Measurements from ENCODE around the gene MYL10.

MYL10 gene

DNA sequence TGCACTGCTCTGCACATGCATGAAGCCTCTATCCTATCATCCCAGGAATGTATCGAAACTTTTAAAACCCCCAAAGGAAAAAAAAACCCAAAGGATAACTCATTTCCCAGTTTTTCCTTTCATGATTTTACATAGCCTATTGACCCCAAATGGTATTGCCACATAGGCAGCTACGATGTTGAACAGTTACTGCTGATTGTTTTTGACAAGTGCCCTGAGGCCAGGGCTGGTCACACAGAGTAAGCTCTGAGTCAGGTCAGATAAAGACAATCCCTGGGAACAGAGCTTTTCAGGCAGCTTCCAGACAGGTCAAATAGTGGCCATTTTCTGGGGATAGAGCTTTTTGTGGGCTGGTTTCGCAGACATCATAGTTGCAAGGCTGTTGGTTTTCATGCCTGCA lies 52.1 kb downstream of the MYL10 start:
- Histone ChIP-seq H2BK5ac (ENCODE audit: low read depth, low read length, poor library complexity, severe bottlenecking) (no peak overlapping the region), H2AFZ (ENCODE audit: low read depth, low read length) (no peak overlapping the region), H3K27me3 (ENCODE audit: control insufficient read depth in 1 of 2, insufficient read depth in 1 of 2, low read length in 2 of 2) (peaks cover 0 to 24% of the 10 kb centered on the region in 2 experiments), H2BK120ac (ENCODE audit: low read depth, low read length) (no peak overlapping the region), H3K23ac (ENCODE audit: low read length in 2 of 2) (no peak overlapping the region), H3K18ac (ENCODE audit: low read depth in 1 of 2, low read length in 2 of 2) (no peak overlapping the region), H3K4me2 (ENCODE audit: low read length, poor library complexity, severe bottlenecking) (no peak overlapping the region), H3K4me1 (ENCODE audit: control insufficient read depth, insufficient read depth, low read depth, low read length) (no peaks in the 10 kb centered on the region), H4K8ac (ENCODE audit: low read length) (no peak overlapping the region), H3K9me3 (ENCODE audit: control insufficient read depth, low read length) (peaks cover 18% of the 10 kb centered on the region), H2BK15ac (ENCODE audit: low read depth, poor library complexity, severe bottlenecking) (no peak overlapping the region), H2BK12ac (ENCODE audit: low read length in 2 of 2) (no peak overlapping the region), H2AK5ac (ENCODE audit: low read length, severe bottlenecking) (no peak overlapping the region), H3K4me3 (ENCODE audit: insufficient read depth in 1 of 2, low read depth in 1 of 2, low read length in 2 of 2) (no peak overlapping the region), H3K4ac (ENCODE audit: low read depth in 1 of 2, low read length in 2 of 2) (no peak overlapping the region), H3K36me3 (ENCODE audit: control insufficient read depth in 1 of 2, insufficient read depth in 2 of 2, low read depth in 1 of 2, low read length in 2 of 2) (no peaks in the 10 kb centered on the region), H3K14ac (ENCODE audit: low read length in 2 of 2) (no peak overlapping the region), H4K91ac (ENCODE audit: low read length) (no peak overlapping the region), H3K79me1 (replicated peaks; ENCODE audit: low read length, poor library complexity, severe bottlenecking) (no peaks in the 10 kb centered on the region), H3K9ac (ENCODE audit: low read length) (no peak overlapping the region), H3K27ac (ENCODE audit: low read length, poor library complexity, severe bottlenecking) (no peak overlapping the region)
- WGBS, result 82% methylated on average over 3 of the region's 3 CpGs
- DNase-seq, result no peak

DNA sequence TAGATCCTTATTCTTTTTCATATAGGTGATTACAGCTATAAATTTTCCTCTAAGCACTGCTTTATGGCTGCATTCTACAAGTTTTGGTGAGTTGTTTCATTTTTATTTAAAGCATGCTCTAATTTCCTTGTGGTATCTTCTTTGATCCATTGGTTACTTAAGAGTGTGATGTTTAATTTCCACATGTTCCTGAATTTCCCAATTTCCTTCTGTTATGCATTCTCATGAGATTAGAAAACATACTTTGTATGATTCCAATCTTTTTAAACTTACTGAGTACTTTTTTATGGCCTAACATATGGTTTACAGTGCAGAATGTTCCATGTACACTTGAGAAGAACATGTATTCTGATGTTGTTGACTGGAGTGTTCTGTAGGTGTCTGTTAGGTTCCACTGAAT lies 53.4 kb downstream of the MYL10 start:
- Histone ChIP-seq H3K4me2 (ENCODE audit: low read length, poor library complexity, severe bottlenecking) (no peak overlapping the region), H4K8ac (ENCODE audit: low read length) (no peak overlapping the region), H2BK5ac (ENCODE audit: low read depth, low read length, poor library complexity, severe bottlenecking) (no peak overlapping the region), H3K27me3 (ENCODE audit: control insufficient read depth in 1 of 2, insufficient read depth in 1 of 2, low read length in 2 of 2) (peaks cover 0 to 23% of the 10 kb centered on the region in 2 experiments), H4K91ac (ENCODE audit: low read length) (no peak overlapping the region), H2BK12ac (ENCODE audit: low read length in 2 of 2) (no peak overlapping the region), H3K9ac (ENCODE audit: low read length) (peak overlapping the region; percentile 82), H3K18ac (ENCODE audit: low read depth in 1 of 2, low read length in 2 of 2) (no peak overlapping the region), H3K4me1 (ENCODE audit: control insufficient read depth, insufficient read depth, low read depth, low read length) (no peaks in the 10 kb centered on the region), H2BK120ac (ENCODE audit: low read depth, low read length) (no peak overlapping the region), H3K4ac (ENCODE audit: low read depth in 1 of 2, low read length in 2 of 2) (no peak overlapping the region), H3K23ac (ENCODE audit: low read length in 2 of 2) (no peak overlapping the region), H2BK15ac (ENCODE audit: low read depth, poor library complexity, severe bottlenecking) (no peak overlapping the region), H3K36me3 (ENCODE audit: control insufficient read depth in 1 of 2, insufficient read depth in 2 of 2, low read depth in 1 of 2, low read length in 2 of 2) (no peaks in the 10 kb centered on the region), H3K14ac (ENCODE audit: low read length in 2 of 2) (no peak overlapping the region), H2AK5ac (ENCODE audit: low read length, severe bottlenecking) (no peak overlapping the region), H3K79me1 (replicated peaks; ENCODE audit: low read length, poor library complexity, severe bottlenecking) (no peaks in the 10 kb centered on the region), H3K27ac (ENCODE audit: low read length, poor library complexity, severe bottlenecking) (peak overlapping the region; percentile 64), H2AFZ (ENCODE audit: low read depth, low read length) (no peak overlapping the region), H3K9me3 (ENCODE audit: control insufficient read depth, low read length) (peaks cover 26% of the 10 kb centered on the region), H3K4me3 (ENCODE audit: insufficient read depth in 1 of 2, low read depth in 1 of 2, low read length in 2 of 2) (no peak overlapping the region)
- peak; percentile 45 for DNase-seq

DNA sequence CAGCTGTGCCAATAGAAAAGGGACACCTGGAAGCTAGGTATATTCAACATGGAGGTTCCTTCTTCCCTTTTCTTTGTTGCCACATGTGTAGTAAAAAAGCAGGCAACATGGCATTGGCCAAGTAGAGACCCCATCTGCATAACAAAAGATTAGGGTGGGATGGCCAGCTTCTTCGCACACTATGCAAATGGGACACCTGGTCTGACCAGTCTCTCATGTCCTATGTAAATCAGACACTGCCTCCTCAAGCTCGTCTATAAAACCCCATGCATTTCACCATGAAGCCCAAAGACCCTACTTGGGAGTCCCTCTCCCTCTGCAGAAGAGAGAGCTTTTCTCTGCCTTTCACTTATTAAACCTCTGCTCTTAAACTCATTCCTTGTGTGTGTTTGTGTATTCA lies 53.9 kb downstream of the MYL10 start:
- Histone ChIP-seq H3K9me3 (ENCODE audit: control insufficient read depth, low read length) (peaks cover 30% of the 10 kb centered on the region), H3K9ac (ENCODE audit: low read length) (peak overlapping the region; percentile 82), H2BK5ac (ENCODE audit: low read depth, low read length, poor library complexity, severe bottlenecking) (no peak overlapping the region), H4K8ac (ENCODE audit: low read length) (no peak overlapping the region), H3K27ac (ENCODE audit: low read length, poor library complexity, severe bottlenecking) (no peak overlapping the region), H2BK120ac (ENCODE audit: low read depth, low read length) (no peak overlapping the region), H3K4ac (ENCODE audit: low read depth in 1 of 2, low read length in 2 of 2) (no peak overlapping the region), H2AFZ (ENCODE audit: low read depth, low read length) (no peak overlapping the region), H3K4me1 (ENCODE audit: control insufficient read depth, insufficient read depth, low read depth, low read length) (no peaks in the 10 kb centered on the region), H3K4me3 (ENCODE audit: insufficient read depth in 1 of 2, low read depth in 1 of 2, low read length in 2 of 2) (no peak overlapping the region), H2BK12ac (ENCODE audit: low read length in 2 of 2) (no peak overlapping the region), H3K14ac (ENCODE audit: low read length in 2 of 2) (no peak overlapping the region), H3K27me3 (ENCODE audit: control insufficient read depth in 1 of 2, insufficient read depth in 1 of 2, low read length in 2 of 2) (peaks cover 0 to 17% of the 10 kb centered on the region in 2 experiments), H4K91ac (ENCODE audit: low read length) (no peak overlapping the region), H3K18ac (ENCODE audit: low read depth in 1 of 2, low read length in 2 of 2) (no peak overlapping the region), H3K79me1 (replicated peaks; ENCODE audit: low read length, poor library complexity, severe bottlenecking) (no peaks in the 10 kb centered on the region), H3K36me3 (ENCODE audit: control insufficient read depth in 1 of 2, insufficient read depth in 2 of 2, low read depth in 1 of 2, low read length in 2 of 2) (no peaks in the 10 kb centered on the region), H2BK15ac (ENCODE audit: low read depth, poor library complexity, severe bottlenecking) (no peak overlapping the region), H3K23ac (ENCODE audit: low read length in 2 of 2) (no peak overlapping the region), H2AK5ac (ENCODE audit: low read length, severe bottlenecking) (no peak overlapping the region), H3K4me2 (ENCODE audit: low read length, poor library complexity, severe bottlenecking) (no peak overlapping the region)
- WGBS, result 45% methylated on average over 2 of the region's 2 CpGs
- no peak for DNase-seq

DNA sequence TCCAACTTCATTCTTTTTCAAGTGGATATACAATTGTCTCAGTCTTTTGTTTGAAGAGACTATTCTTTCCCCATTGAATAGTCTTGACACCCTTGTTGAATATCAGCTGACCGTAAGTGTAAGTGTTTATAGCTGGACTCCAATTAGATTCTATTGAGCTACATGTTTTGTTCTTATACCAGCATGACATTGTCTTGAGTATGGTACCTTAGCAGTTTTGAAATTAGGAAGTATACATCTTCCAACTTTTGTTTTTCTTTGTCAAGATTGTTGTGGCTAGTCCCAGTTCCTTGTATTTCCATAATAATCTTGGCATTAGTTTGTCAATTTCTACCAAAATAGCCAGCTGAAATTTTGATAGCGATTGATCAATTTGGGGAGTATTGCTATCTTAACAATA lies 56.9 kb downstream of the MYL10 start:
- H3K9me3 ChIP-seq (ENCODE audit: control insufficient read depth, low read length), result peaks cover 29% of the 10 kb centered on the region
- no CpG with 5 or more reads among the region's 2 CpGs for WGBS
- H2BK120ac ChIP-seq (ENCODE audit: low read depth, low read length), result no peak overlapping the region
- no peak overlapping the region for H2AFZ ChIP-seq (ENCODE audit: low read depth, low read length)
- no peaks in the 10 kb centered on the region for H3K4me1 ChIP-seq (ENCODE audit: control insufficient read depth, insufficient read depth, low read depth, low read length)
- no peak overlapping the region for H3K23ac ChIP-seq (ENCODE audit: low read length in 2 of 2)
- H2BK15ac ChIP-seq (ENCODE audit: low read depth, poor library complexity, severe bottlenecking), result no peak overlapping the region
- H2AK5ac ChIP-seq (ENCODE audit: low read length, severe bottlenecking), result no peak overlapping the region
- H3K4ac ChIP-seq (ENCODE audit: low read depth in 1 of 2, low read length in 2 of 2), result no peak overlapping the region
- H3K4me2 ChIP-seq (ENCODE audit: low read length, poor library complexity, severe bottlenecking), result no peak overlapping the region
- H4K91ac ChIP-seq (ENCODE audit: low read length), result no peak overlapping the region
- no peak overlapping the region for H3K18ac ChIP-seq (ENCODE audit: low read depth in 1 of 2, low read length in 2 of 2)
- no peak overlapping the region for H2BK5ac ChIP-seq (ENCODE audit: low read depth, low read length, poor library complexity, severe bottlenecking)
- no peak overlapping the region for H4K8ac ChIP-seq (ENCODE audit: low read length)
- H3K79me1 ChIP-seq (replicated peaks; ENCODE audit: low read length, poor library complexity, severe bottlenecking), result no peaks in the 10 kb centered on the region
- H2BK12ac ChIP-seq (ENCODE audit: low read length in 2 of 2), result no peak overlapping the region
- no peak overlapping the region for H3K14ac ChIP-seq (ENCODE audit: low read length in 2 of 2)
- H3K27me3 ChIP-seq (ENCODE audit: control insufficient read depth in 1 of 2, insufficient read depth in 1 of 2, low read length in 2 of 2), result peaks cover 0 to 15% of the 10 kb centered on the region in 2 experiments
- H3K27ac ChIP-seq (ENCODE audit: low read length, poor library complexity, severe bottlenecking), result no peak overlapping the region
- DNase-seq, result no peak
- no peaks in the 10 kb centered on the region for H3K36me3 ChIP-seq (ENCODE audit: control insufficient read depth in 1 of 2, insufficient read depth in 2 of 2, low read depth in 1 of 2, low read length in 2 of 2)
- H3K9ac ChIP-seq (ENCODE audit: low read length), result no peak overlapping the region
- H3K4me3 ChIP-seq (ENCODE audit: insufficient read depth in 1 of 2, low read depth in 1 of 2, low read length in 2 of 2), result no peak overlapping the region

Data from mesenchymal stem cell (in vitro differentiated cells and primary cell).